ENCODE data around the gene LMBR1L.
"Not testable (repeated sequence)": the region's sequence is repeated elsewhere in the genome, so short reads cannot be mapped to it uniquely, and the experiment has no call there.

LMBR1L gene

GRCh38 chr12:49110464-49111155 lies at the start of gene LMBR1L:
TSS of gene LMBR1L (minus strand) at chr12:49110847. CDS start at chr12:49110555, 292 bp downstream.
- Histone ChIP-seq H3K27me3 (ENCODE audit: control insufficient read depth in 1 of 2, insufficient read depth in 2 of 2, low read length in 2 of 2) (no peaks in the 10 kb centered on the region), H3K27ac (ENCODE audit: low read depth, low read length) (peak within 1 kb of the TSS; percentile 96), H3K4me1 (ENCODE audit: control insufficient read depth in 1 of 2, insufficient read depth in 2 of 2, low read length in 2 of 2) (peaks cover 17 to 29% of the 10 kb centered on the region in 2 donors), H3K36me3 (ENCODE audit: control insufficient read depth in 1 of 2, insufficient read depth in 2 of 2, low read length in 2 of 2) (peaks cover 0 to 11% of the 10 kb centered on the region in 2 donors), H3K4me3 (ENCODE audit: low read depth in 1 of 2, low read length in 2 of 2) (peak within 1 kb of the TSS; percentile 80 to 85), H3K9ac (ENCODE audit: low read depth in 1 of 2, low read length in 2 of 2) (peak within 1 kb of the TSS; percentile 66 to 89), H3K9me3 (ENCODE audit: control insufficient read depth in 1 of 2, low read length in 2 of 2) (no peaks in the 10 kb centered on the region)

GRCh38 chr12:49160399-49160798 lies 49.8 kb upstream of the LMBR1L start:
- H3K4me3 ChIP-seq (ENCODE audit: low read depth in 1 of 2, low read length in 2 of 2) = no peak overlapping the region
- H3K9me3 ChIP-seq (ENCODE audit: control insufficient read depth in 1 of 2, low read length in 2 of 2) = no peaks in the 10 kb centered on the region
- no peaks in the 10 kb centered on the region for H3K4me1 ChIP-seq (ENCODE audit: control insufficient read depth in 1 of 2, insufficient read depth in 2 of 2, low read length in 2 of 2)
- H3K9ac ChIP-seq (ENCODE audit: low read depth in 1 of 2, low read length in 2 of 2) = no peak overlapping the region
- no peaks in the 10 kb centered on the region for H3K27me3 ChIP-seq (ENCODE audit: control insufficient read depth in 1 of 2, insufficient read depth in 2 of 2, low read length in 2 of 2)
- no peaks in the 10 kb centered on the region for H3K36me3 ChIP-seq (ENCODE audit: control insufficient read depth in 1 of 2, insufficient read depth in 2 of 2, low read length in 2 of 2)
- no peak overlapping the region for H3K27ac ChIP-seq (ENCODE audit: low read depth, low read length)

- Histone ChIP-seq H3K27ac (ENCODE audit: low read depth, low read length) (no peak overlapping the region), H3K4me1 (ENCODE audit: control insufficient read depth in 1 of 2, insufficient read depth in 2 of 2, low read length in 2 of 2) (no peaks in the 10 kb centered on the region), H3K9ac (ENCODE audit: low read depth in 1 of 2, low read length in 2 of 2) (no peak overlapping the region), H3K27me3 (ENCODE audit: control insufficient read depth in 1 of 2, insufficient read depth in 2 of 2, low read length in 2 of 2) (no peaks in the 10 kb centered on the region), H3K4me3 (ENCODE audit: low read depth in 1 of 2, low read length in 2 of 2) (no peak overlapping the region), H3K9me3 (ENCODE audit: control insufficient read depth in 1 of 2, low read length in 2 of 2) (no peaks in the 10 kb centered on the region), H3K36me3 (ENCODE audit: control insufficient read depth in 1 of 2, insufficient read depth in 2 of 2, low read length in 2 of 2) (no peaks in the 10 kb centered on the region)
Observed at GRCh38 chr12:49154221-49154620, 43.6 kb upstream of the LMBR1L start.

- no peak overlapping the region for H3K27ac ChIP-seq (ENCODE audit: low read depth, low read length)
- no peak overlapping the region for H3K4me3 ChIP-seq (ENCODE audit: low read depth in 1 of 2, low read length in 2 of 2)
- no peaks in the 10 kb centered on the region for H3K4me1 ChIP-seq (ENCODE audit: control insufficient read depth in 1 of 2, insufficient read depth in 2 of 2, low read length in 2 of 2)
- no peaks in the 10 kb centered on the region for H3K36me3 ChIP-seq (ENCODE audit: control insufficient read depth in 1 of 2, insufficient read depth in 2 of 2, low read length in 2 of 2)
- no peaks in the 10 kb centered on the region for H3K27me3 ChIP-seq (ENCODE audit: control insufficient read depth in 1 of 2, insufficient read depth in 2 of 2, low read length in 2 of 2)
- no peaks in the 10 kb centered on the region for H3K9me3 ChIP-seq (ENCODE audit: control insufficient read depth in 1 of 2, low read length in 2 of 2)
- no peak overlapping the region for H3K9ac ChIP-seq (ENCODE audit: low read depth in 1 of 2, low read length in 2 of 2)
Observed at GRCh38 chr12:49147384-49147783, 36.7 kb upstream of the LMBR1L start.

GRCh38 chr12:49146406-49146805 lies 35.8 kb upstream of the LMBR1L start:
- no peak overlapping the region for H3K27ac ChIP-seq (ENCODE audit: low read depth, low read length)
- H3K4me3 ChIP-seq (ENCODE audit: low read depth in 1 of 2, low read length in 2 of 2) = no peak overlapping the region
- H3K9ac ChIP-seq (ENCODE audit: low read depth in 1 of 2, low read length in 2 of 2) = no peak overlapping the region
- no peaks in the 10 kb centered on the region for H3K4me1 ChIP-seq (ENCODE audit: control insufficient read depth in 1 of 2, insufficient read depth in 2 of 2, low read length in 2 of 2)
- no peaks in the 10 kb centered on the region for H3K27me3 ChIP-seq (ENCODE audit: control insufficient read depth in 1 of 2, insufficient read depth in 2 of 2, low read length in 2 of 2)
- H3K9me3 ChIP-seq (ENCODE audit: control insufficient read depth in 1 of 2, low read length in 2 of 2) = no peaks in the 10 kb centered on the region
- H3K36me3 ChIP-seq (ENCODE audit: control insufficient read depth in 1 of 2, insufficient read depth in 2 of 2, low read length in 2 of 2) = no peaks in the 10 kb centered on the region

- Histone ChIP-seq H3K36me3 (ENCODE audit: control insufficient read depth in 1 of 2, insufficient read depth in 2 of 2, low read length in 2 of 2) (no peaks in the 10 kb centered on the region), H3K27ac (ENCODE audit: low read depth, low read length) (no peak overlapping the region), H3K4me1 (ENCODE audit: control insufficient read depth in 1 of 2, insufficient read depth in 2 of 2, low read length in 2 of 2) (no peaks in the 10 kb centered on the region), H3K9ac (ENCODE audit: low read depth in 1 of 2, low read length in 2 of 2) (no peak overlapping the region), H3K4me3 (ENCODE audit: low read depth in 1 of 2, low read length in 2 of 2) (no peak overlapping the region), H3K27me3 (ENCODE audit: control insufficient read depth in 1 of 2, insufficient read depth in 2 of 2, low read length in 2 of 2) (no peaks in the 10 kb centered on the region), H3K9me3 (ENCODE audit: control insufficient read depth in 1 of 2, low read length in 2 of 2) (no peaks in the 10 kb centered on the region)
Observed at GRCh38 chr12:49144384-49144783, 33.7 kb upstream of the LMBR1L start.

GRCh38 chr12:49138999-49139398 lies 28.4 kb upstream of the LMBR1L start:
- no peaks in the 10 kb centered on the region for H3K27me3 ChIP-seq (ENCODE audit: control insufficient read depth in 1 of 2, insufficient read depth in 2 of 2, low read length in 2 of 2)
- H3K36me3 ChIP-seq (ENCODE audit: control insufficient read depth in 1 of 2, insufficient read depth in 2 of 2, low read length in 2 of 2) = no peaks in the 10 kb centered on the region
- H3K4me3 ChIP-seq (ENCODE audit: low read depth in 1 of 2, low read length in 2 of 2) = no peak overlapping the region
- H3K4me1 ChIP-seq (ENCODE audit: control insufficient read depth in 1 of 2, insufficient read depth in 2 of 2, low read length in 2 of 2) = no peaks in the 10 kb centered on the region
- no peaks in the 10 kb centered on the region for H3K9me3 ChIP-seq (ENCODE audit: control insufficient read depth in 1 of 2, low read length in 2 of 2)
- H3K9ac ChIP-seq (ENCODE audit: low read depth in 1 of 2, low read length in 2 of 2) = no peak overlapping the region
- H3K27ac ChIP-seq (ENCODE audit: low read depth, low read length) = no peak overlapping the region

- Histone ChIP-seq H3K36me3 (ENCODE audit: control insufficient read depth in 1 of 2, insufficient read depth in 2 of 2, low read length in 2 of 2) (no peaks in the 10 kb centered on the region), H3K4me3 (ENCODE audit: low read depth in 1 of 2, low read length in 2 of 2) (no peak overlapping the region), H3K9ac (ENCODE audit: low read depth in 1 of 2, low read length in 2 of 2) (no peak overlapping the region), H3K27me3 (ENCODE audit: control insufficient read depth in 1 of 2, insufficient read depth in 2 of 2, low read length in 2 of 2) (no peaks in the 10 kb centered on the region), H3K4me1 (ENCODE audit: control insufficient read depth in 1 of 2, insufficient read depth in 2 of 2, low read length in 2 of 2) (no peaks in the 10 kb centered on the region), H3K27ac (ENCODE audit: low read depth, low read length) (no peak overlapping the region), H3K9me3 (ENCODE audit: control insufficient read depth in 1 of 2, low read length in 2 of 2) (no peaks in the 10 kb centered on the region)
Observed at GRCh38 chr12:49138587-49138986, 27.9 kb upstream of the LMBR1L start.

- Histone ChIP-seq H3K9ac (ENCODE audit: low read depth in 1 of 2, low read length in 2 of 2) (no peak overlapping the region), H3K9me3 (ENCODE audit: control insufficient read depth in 1 of 2, low read length in 2 of 2) (no peaks in the 10 kb centered on the region), H3K4me1 (ENCODE audit: control insufficient read depth in 1 of 2, insufficient read depth in 2 of 2, low read length in 2 of 2) (peaks cover 0 to 6% of the 10 kb centered on the region in 2 donors), H3K4me3 (ENCODE audit: low read depth in 1 of 2, low read length in 2 of 2) (no peak overlapping the region), H3K27me3 (ENCODE audit: control insufficient read depth in 1 of 2, insufficient read depth in 2 of 2, low read length in 2 of 2) (no peaks in the 10 kb centered on the region), H3K36me3 (ENCODE audit: control insufficient read depth in 1 of 2, insufficient read depth in 2 of 2, low read length in 2 of 2) (no peaks in the 10 kb centered on the region), H3K27ac (ENCODE audit: low read depth, low read length) (no peak overlapping the region)
Observed at GRCh38 chr12:49137476-49137875, 26.8 kb upstream of the LMBR1L start.

GRCh38 chr12:49136997-49137396 lies 26.4 kb upstream of the LMBR1L start:
- H3K9me3 ChIP-seq (ENCODE audit: control insufficient read depth in 1 of 2, low read length in 2 of 2); H3K4me3 ChIP-seq (ENCODE audit: low read depth in 1 of 2, low read length in 2 of 2); H3K27ac ChIP-seq (ENCODE audit: low read depth, low read length); H3K36me3 ChIP-seq (ENCODE audit: control insufficient read depth in 1 of 2, insufficient read depth in 2 of 2, low read length in 2 of 2); H3K9ac ChIP-seq (ENCODE audit: low read depth in 1 of 2, low read length in 2 of 2); H3K27me3 ChIP-seq (ENCODE audit: control insufficient read depth in 1 of 2, insufficient read depth in 2 of 2, low read length in 2 of 2): not testable (repeated sequence)
- peaks cover 0 to 10% of the 10 kb centered on the region in 2 donors for H3K4me1 ChIP-seq (ENCODE audit: control insufficient read depth in 1 of 2, insufficient read depth in 2 of 2, low read length in 2 of 2)
